NCI-H1694 (cell line): ENCODE measurements around the gene SLC7A5.
A peak's percentile ranks its signal among the peaks of the same experiment; 100 is the strongest.
"Not testable (repeated sequence)": the region's sequence is repeated elsewhere in the genome, so short reads cannot be mapped to it uniquely, and the experiment has no call there.

ENCODE experiments used
- DNase-seq: peaks from one replicate; lab custom pipeline; 2025; lab: John Stamatoyannopoulos, UW

SLC7A5 gene

GRCh38 chr16:87869061-87869878 lies at the start of gene SLC7A5:
TSS of gene SLC7A5 (minus strand) at chr16:87869507. CDS start at chr16:87869422, 85 bp downstream.
- DNase-seq: not testable (repeated sequence)

GRCh38 chr16:87918338-87918737 lies 49.0 kb upstream of the SLC7A5 start:
- no peak for DNase-seq

GRCh38 chr16:87917503-87917902 lies 48.2 kb upstream of the SLC7A5 start:
- DNase-seq: no peak

GRCh38 chr16:87914812-87915211 lies 45.5 kb upstream of the SLC7A5 start:
- DNase-seq: no peak

DNA sequence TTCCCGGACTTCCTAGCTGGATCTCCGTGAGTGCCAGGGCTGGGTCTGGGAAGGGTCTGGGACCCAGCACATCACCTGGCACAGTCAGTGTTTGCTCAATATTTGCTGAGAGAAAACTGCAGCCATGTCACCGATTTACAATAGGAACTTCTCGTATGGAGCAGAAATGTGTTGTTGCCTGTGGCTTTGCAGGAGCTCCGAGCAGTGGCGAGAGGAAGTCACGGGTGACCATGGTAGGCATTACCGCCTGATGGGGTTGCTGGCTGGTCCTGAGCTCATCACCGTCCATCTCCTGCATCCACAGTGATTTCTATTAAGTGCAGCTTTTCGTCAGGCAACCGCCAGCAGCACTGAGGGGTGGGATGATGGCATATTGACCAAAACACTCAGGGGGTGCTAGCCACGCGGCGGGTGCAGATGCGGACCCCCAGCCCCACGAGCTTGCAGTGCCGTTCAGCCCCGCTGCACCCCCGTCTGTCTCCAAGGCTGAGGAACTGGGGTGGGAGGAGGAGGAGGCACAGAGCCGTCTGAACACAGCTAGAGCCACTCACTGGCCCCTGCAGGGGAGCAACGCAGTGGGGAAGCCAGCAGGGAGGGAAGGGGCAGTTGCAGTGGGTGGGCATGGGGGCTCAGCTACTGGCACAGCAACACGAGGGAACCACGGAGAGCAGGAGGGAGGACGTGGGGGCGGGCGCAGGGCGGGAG lies 44.9 kb upstream of the SLC7A5 start:
- not testable (repeated sequence) for DNase-seq

- not testable (repeated sequence) for DNase-seq
Observed at GRCh38 chr16:87912691-87913090, 43.4 kb upstream of the SLC7A5 start.

- peak; percentile 70 for DNase-seq
Observed at GRCh38 chr16:87911106-87911763, 41.9 kb upstream of the SLC7A5 start.

DNA sequence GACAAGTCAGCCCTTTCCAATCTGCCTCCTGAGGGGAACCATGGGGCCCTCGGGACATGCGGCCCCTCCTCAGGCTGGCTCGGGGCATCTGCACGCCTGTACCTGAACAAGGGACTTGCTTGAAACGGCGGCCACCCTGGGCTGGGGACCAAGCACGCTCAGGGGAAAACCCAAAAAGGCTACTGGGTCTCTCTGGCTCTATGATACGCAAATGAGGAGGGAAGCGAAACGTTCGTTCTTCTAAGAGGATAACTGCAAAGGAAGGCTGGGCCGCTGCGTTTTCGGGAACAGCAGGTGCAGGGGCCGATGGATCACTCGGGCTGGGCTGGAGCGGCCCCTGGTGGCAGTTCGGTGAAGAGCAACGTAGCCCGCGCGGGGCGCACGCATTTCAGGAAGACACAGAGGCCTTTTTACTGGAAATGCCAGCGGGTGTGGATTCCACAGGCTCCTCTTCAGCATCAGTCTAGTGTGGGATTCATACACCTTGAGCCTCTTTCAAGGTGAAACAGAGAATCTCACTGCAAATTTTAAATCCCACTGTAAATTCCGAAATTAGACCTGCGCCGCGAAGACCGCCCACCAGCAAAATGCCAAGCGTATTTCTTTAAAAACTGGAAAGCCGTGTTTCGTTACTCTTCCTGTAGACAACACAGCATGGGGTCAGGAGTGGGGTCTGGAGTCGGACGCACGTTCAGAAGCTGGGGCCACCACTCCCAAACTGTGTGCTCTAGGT lies 40.1 kb upstream of the SLC7A5 start:
- peak; percentile 59 for DNase-seq

GRCh38 chr16:87908101-87908500 lies 38.8 kb upstream of the SLC7A5 start:
- not testable (repeated sequence) for DNase-seq

DNA sequence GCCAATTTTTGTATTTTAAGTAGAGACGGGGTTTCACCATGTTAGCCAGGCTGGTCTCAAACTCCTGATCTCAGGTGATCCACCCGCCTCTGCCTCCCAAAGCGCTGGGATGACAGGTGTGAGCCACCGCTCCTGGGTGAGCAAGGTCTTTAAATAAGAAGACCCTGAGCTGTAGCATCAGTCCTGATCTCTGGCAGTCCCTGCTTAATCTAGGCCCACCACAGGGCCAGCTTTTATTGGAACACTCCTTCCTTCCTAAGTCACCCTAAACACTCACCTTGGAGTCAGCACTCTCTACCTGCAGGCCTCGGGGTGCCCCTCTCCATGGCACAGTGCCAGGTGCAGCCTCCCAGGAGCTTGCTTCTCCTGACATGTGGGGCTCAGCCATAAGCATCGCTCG lies 36.2 kb upstream of the SLC7A5 start:
- not testable (repeated sequence) for DNase-seq

- not testable (repeated sequence) for DNase-seq
Observed at GRCh38 chr16:87904963-87905362, 35.7 kb upstream of the SLC7A5 start.

GRCh38 chr16:87900489-87900888 lies 31.2 kb upstream of the SLC7A5 start:
- not testable (repeated sequence) for DNase-seq

DNA sequence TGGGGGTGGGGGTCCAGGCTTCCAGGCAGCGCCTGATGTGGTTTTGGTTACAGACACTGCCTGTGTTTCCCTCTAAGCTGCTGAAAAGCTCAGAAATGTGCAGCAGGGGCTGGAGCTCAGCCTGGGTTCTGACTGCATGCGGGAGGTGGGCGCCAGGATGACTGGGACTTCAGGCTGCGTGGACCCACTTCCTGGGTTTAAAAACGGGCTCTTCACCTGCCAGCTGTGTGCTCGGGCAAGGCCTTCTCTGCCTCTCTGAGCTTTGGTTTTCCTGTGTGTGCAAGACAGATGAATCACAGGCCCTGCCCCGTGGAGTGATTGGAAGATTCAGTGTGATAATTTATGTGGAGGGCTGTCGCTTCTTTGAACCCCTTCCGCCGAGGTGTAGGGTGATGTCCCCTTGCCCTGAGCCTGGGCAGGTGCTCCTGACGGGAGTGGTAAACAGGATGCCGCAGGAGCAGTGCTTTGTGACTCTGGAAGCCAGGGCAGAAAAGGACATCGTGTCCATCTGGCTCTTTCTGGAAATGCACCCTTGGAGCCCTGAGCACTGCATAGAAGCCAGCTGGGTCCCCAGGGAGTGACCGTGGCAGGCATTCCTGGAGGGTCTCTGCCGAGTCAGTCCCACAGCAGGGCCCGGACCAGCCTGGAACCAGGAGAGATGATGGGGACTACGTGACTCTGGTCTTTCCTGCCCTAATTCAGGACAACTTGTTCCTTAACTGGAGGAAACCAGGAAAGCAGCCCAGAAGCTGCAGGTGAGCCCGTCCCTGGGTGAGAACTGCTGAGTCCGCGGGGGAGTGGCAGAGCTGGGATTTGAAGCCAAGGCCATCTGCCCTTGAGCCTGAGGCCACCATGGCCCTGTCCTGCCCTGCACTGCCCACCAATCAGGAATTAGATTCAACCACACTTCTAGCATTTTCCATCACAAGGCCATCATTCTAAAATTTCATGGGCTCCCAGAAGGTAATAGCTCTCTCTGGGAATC lies 28.5 kb upstream of the SLC7A5 start:
- no peak for DNase-seq

GRCh38 chr16:87896924-87897520 lies 27.7 kb upstream of the SLC7A5 start:
- not testable (repeated sequence) for DNase-seq

GRCh38 chr16:87896176-87896890 lies 27.0 kb upstream of the SLC7A5 start:
- not testable (repeated sequence) for DNase-seq

DNA sequence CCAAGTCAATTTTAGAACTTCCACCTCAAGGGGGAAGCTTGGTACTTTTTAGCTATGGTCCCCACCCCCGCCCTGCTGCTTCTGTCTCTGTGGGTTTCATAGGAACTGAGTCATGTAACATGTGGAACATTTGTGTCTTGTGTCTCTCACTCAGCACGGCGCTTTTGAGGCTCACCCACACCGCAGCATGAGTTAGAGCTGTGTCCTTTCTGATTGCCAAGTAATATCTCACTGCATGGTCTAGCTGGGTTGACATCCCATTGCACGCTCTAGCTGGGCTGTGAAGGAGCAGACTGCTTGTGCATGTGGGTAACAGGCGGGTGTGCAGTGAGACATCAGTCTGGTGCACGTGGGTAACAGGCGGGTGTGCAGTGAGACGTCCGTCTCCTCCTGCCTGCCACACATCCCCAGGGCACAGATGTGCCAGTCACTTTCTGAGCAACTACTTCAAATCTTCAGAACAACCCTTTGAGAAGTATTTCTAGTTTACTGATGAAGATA lies 26.4 kb upstream of the SLC7A5 start:
- DNase-seq: no peak

DNA sequence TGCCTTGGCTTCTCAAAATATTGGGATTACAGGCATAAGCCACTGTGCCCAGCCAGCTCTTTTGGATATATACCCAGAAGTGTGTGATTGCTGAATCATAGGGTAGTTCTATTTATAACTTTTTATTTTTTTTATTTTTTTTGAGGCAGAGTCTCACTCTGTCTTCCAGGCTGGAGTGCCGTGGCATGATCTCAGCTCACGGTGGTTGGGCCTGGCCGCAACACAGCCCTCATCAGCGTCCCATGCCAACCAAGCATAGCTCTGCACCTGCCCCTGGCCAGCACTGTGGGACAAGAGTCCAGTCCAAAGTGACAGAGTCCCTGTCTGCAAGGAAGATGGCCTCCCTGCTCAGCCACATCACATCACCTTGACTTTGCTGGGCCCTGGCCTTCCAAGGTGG lies 24.7 kb upstream of the SLC7A5 start:
- DNase-seq: not testable (repeated sequence)

DNA sequence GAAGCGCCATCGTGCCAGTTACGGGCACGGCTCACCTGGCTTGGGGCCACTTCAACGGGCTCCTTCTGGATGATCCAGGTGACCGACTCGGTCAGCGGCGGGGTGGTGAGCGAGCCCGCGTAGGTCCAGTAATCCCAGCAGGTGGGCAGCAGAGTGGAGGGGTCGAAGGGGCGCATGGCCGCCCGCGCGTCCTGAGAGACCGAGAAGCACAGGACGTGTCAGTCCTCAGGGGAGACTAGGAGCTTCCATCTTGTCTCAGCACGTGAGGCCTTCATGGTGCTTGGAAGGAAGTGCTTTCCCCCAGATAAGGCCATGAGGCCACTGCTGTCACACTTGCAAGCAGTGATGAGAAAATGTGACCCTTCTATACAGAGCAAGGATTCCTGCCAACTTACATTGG lies 22.5 kb upstream of the SLC7A5 start:
- DNase-seq: no peak

- not testable (repeated sequence) for DNase-seq
Observed at GRCh38 chr16:87889762-87890161, 20.5 kb upstream of the SLC7A5 start.
